H1 (cell line): Measurements from ENCODE around the gene PEX26. TPM values are rescaled to one million over a fixed set of nuclear protein-coding genes. Genes with fewer than 3 reads are reported as not detected.

ENCODE experiments used
- CTCF ChIA-PET: fragments of 300-600 bp; sonication (Branson Sonifier 250); formaldehyde crosslinking; loops from one replicate; lab custom pipeline; 2021; ENCODE audit not compliant: partially characterized antibody; lab: Charles Lee
- POLR2A ChIA-PET: fragments of 300-600 bp; sonication (Branson Sonifier 250); formaldehyde crosslinking; loops from one replicate; lab custom pipeline; 2021; ENCODE audit warnings: inconsistent platforms; ENCODE audit not compliant: partially characterized antibody; lab: Charles Lee
- DNase-seq, 2 experiments: peaks; one replicate each; pipeline versions ENCODE4 v3.0.0 to v3.0.0-alpha.2; 2010 to 2022; ENCODE audit warnings: low spot score in 2 of 2, low read depth in 1 of 2, mixed read lengths in 1 of 2
- FAIRE-seq: peaks from 2 replicates; lab custom pipeline; 2011; peaks lifted over from hg19 to GRCh38; lab: Jason Lieb, UNC
- H2AFZ ChIP-seq: 2 replicates; pipeline ENCODE4 v1.8.1; 2012; ENCODE audit warnings: low read length, inconsistent platforms
- H2AK5ac ChIP-seq: 2 replicates; pipeline ENCODE4 v1.6.1; 2013; ENCODE audit warnings: low read depth, low read length
- H2BK120ac ChIP-seq: replicated peaks from 2 replicates; pipeline ENCODE3; 2013; ENCODE audit warnings: low read depth, low read length, inconsistent platforms
- H2BK12ac ChIP-seq: 2 replicates; pipeline ENCODE4 v1.6.1; 2013; ENCODE audit warnings: low read depth, low read length
- H2BK15ac ChIP-seq: 2 replicates; pipeline ENCODE4 v1.6.1; 2013; ENCODE audit warnings: low read length
- H2BK20ac ChIP-seq: 2 replicates; pipeline ENCODE4 v1.6.1; 2013; ENCODE audit warnings: low read length
- H2BK5ac ChIP-seq: 2 replicates; pipeline ENCODE4 v1.6.1; 2013; ENCODE audit warnings: low read depth, low read length
- H3K14ac ChIP-seq: 2 replicates; pipeline ENCODE4 v1.6.1; 2013; ENCODE audit warnings: inconsistent platforms; ENCODE audit not compliant: insufficient read length
- H3K18ac ChIP-seq: 2 replicates; pipeline ENCODE4 v1.6.1; 2013; ENCODE audit warnings: low read length; ENCODE audit errors: extremely low read depth
- H3K23ac ChIP-seq: 2 replicates; pipeline ENCODE4 v1.6.1; 2013; ENCODE audit warnings: inconsistent platforms; ENCODE audit not compliant: insufficient read length
- H3K23me2 ChIP-seq: 2 replicates; pipeline ENCODE4 v1.6.1; 2013; ENCODE audit warnings: low read depth, low read length
- H3K27ac ChIP-seq: 2 replicates; pipeline ENCODE4 v1.6.1; 2011; ENCODE audit warnings: low read depth, low read length, inconsistent platforms
- H3K27me3 ChIP-seq, 4 experiments: replicated peaks in 1 of 4; 1 replicate in 1 of 4; 2 replicates in 3 of 4; pipeline versions ENCODE4 v1.6.1 to v1.8.1; 2011 to 2013; ENCODE audit warnings: low read length in 3 of 4, mild to moderate bottlenecking in 3 of 4, inconsistent platforms in 2 of 4, mixed read lengths in 2 of 4, moderate library complexity in 1 of 4; ENCODE audit not compliant: control insufficient read depth in 3 of 4, insufficient read depth in 3 of 4; ENCODE audit errors: extremely low read depth in 1 of 4
- H3K36me3 ChIP-seq, 4 experiments: 2 replicates each; pipeline versions ENCODE4 v1.6.1 to v1.8.1; 2011 to 2013; ENCODE audit warnings: mild to moderate bottlenecking in 4 of 4, low read length in 3 of 4, moderate library complexity in 2 of 4, control low read depth in 1 of 4, inconsistent platforms in 1 of 4; ENCODE audit not compliant: insufficient read depth in 4 of 4, control insufficient read depth in 2 of 4
- H3K4ac ChIP-seq: replicated peaks from 2 replicates; pipeline ENCODE3; 2013; ENCODE audit warnings: low read length, low read depth, mixed read lengths, inconsistent platforms; ENCODE audit not compliant: insufficient read length
- H3K4me1 ChIP-seq, 4 experiments: replicated peaks in 1 of 4; 1 replicate in 1 of 4; 2 replicates in 3 of 4; pipeline versions ENCODE4 v1.6.1 to v1.8.1; 2011 to 2013; ENCODE audit warnings: low read length in 3 of 4, inconsistent platforms in 2 of 4, mixed read lengths in 1 of 4; ENCODE audit not compliant: insufficient read depth in 4 of 4, control insufficient read depth in 3 of 4
- H3K4me2 ChIP-seq, 2 experiments: 2 replicates each; pipeline versions ENCODE4 v1.6.1 to v1.8.1; 2011 to 2013; ENCODE audit warnings: low read depth in 2 of 2, low read length in 2 of 2, control low read depth in 1 of 2, inconsistent platforms in 1 of 2, mild to moderate bottlenecking in 1 of 2; ENCODE audit not compliant: insufficient read depth in 1 of 2
- H3K4me3 ChIP-seq, 4 experiments: fragments of 200-600, 300-600 bp in 1 of 4; sonication (generic), shearing (Covaris generic), sonication (Bioruptor Twin) in 1 of 4; 2 replicates each; pipeline versions ENCODE4 v1.5.1 to v1.8.1; 2011 to 2016; ENCODE audit warnings: low read length in 4 of 4, low read depth in 3 of 4, control low read depth in 2 of 4, inconsistent platforms in 2 of 4, mild to moderate bottlenecking in 2 of 4, mixed read lengths in 1 of 4, moderate library complexity in 1 of 4; ENCODE audit not compliant: insufficient read depth in 2 of 4; ENCODE audit errors: extremely low read depth in 1 of 4
- H3K56ac ChIP-seq: replicated peaks from 2 replicates; pipeline ENCODE3; 2013; ENCODE audit warnings: low read depth, mild to moderate bottlenecking, mixed read lengths, low read length, inconsistent platforms; ENCODE audit not compliant: insufficient read length
- H3K79me1 ChIP-seq: 2 replicates; pipeline ENCODE4 v1.6.1; 2013; ENCODE audit warnings: low read depth, low read length, control low read depth
- H3K79me2 ChIP-seq, 2 experiments: 2 replicates each; pipeline versions ENCODE4 v1.6.1 to v1.8.1; 2012 to 2013; ENCODE audit warnings: low read length in 2 of 2, mild to moderate bottlenecking in 2 of 2, inconsistent platforms in 1 of 2; ENCODE audit not compliant: insufficient read depth in 2 of 2, control insufficient read depth in 1 of 2
- H3K9ac ChIP-seq, 4 experiments: replicated peaks in 1 of 4; 1 replicate in 1 of 4; 2 replicates in 3 of 4; pipeline versions ENCODE4 v1.6.1 to v1.8.1; 2011 to 2013; ENCODE audit warnings: low read depth in 3 of 4, low read length in 3 of 4, control low read depth in 2 of 4, mild to moderate bottlenecking in 2 of 4, moderate library complexity in 2 of 4, inconsistent platforms in 1 of 4; ENCODE audit errors: extremely low read depth in 1 of 4
- H3K9me3 ChIP-seq, 2 experiments: 2 replicates each; pipeline versions ENCODE4 v1.6.1 to v1.8.1; 2012 to 2013; ENCODE audit warnings: mild to moderate bottlenecking in 2 of 2, moderate library complexity in 2 of 2, control low read depth in 1 of 2, inconsistent platforms in 1 of 2, low read depth in 1 of 2, low read length in 1 of 2, mixed read lengths in 1 of 2; ENCODE audit not compliant: insufficient read depth in 2 of 2
- H4K20me1 ChIP-seq, 2 experiments: replicated peaks in 1 of 2; 2 replicates each; pipeline versions ENCODE3 to v1.8.1; 2011 to 2013; ENCODE audit warnings: inconsistent platforms in 2 of 2, low read length in 2 of 2, mild to moderate bottlenecking in 1 of 2; ENCODE audit not compliant: insufficient read depth in 2 of 2, control insufficient read depth in 1 of 2
- H4K5ac ChIP-seq: 2 replicates; pipeline ENCODE4 v1.6.1; 2013; ENCODE audit warnings: low read length, low read depth, mixed read lengths, inconsistent platforms; ENCODE audit not compliant: insufficient read length
- H4K8ac ChIP-seq: 2 replicates; pipeline ENCODE4 v1.8.0; 2013; ENCODE audit warnings: mild to moderate bottlenecking, moderate library complexity, low read length, inconsistent platforms; ENCODE audit not compliant: insufficient read depth; ENCODE audit errors: extremely low read depth
- H4K91ac ChIP-seq: replicated peaks from 2 replicates; pipeline ENCODE3; 2013; ENCODE audit warnings: low read length, mixed read lengths, inconsistent platforms; ENCODE audit not compliant: insufficient read length
- BCL11A ChIP-seq, 2 experiments: IDR thresholded peaks; one replicate each; pipeline ENCODE4 v1.6.1; 2011; ENCODE audit warnings: low read depth in 2 of 2, low read length in 2 of 2, mild to moderate bottlenecking in 2 of 2
- CBX5 ChIP-seq: fragments of 300-800, 300-1000 bp; sonication (generic); IDR thresholded peaks from 2 replicates; pipeline ENCODE4 v1.7.1; 2016; ENCODE audit warnings: antibody characterized with exemption, low read length, low read depth
- CREB1 ChIP-seq: IDR thresholded peaks from 2 replicates; pipeline ENCODE4 v1.6.1; 2012; ENCODE audit warnings: inconsistent platforms
- CTBP2 ChIP-seq: IDR thresholded peaks from 2 replicates; pipeline ENCODE4 v1.7.0; 2011; ENCODE audit warnings: borderline replicate concordance, mild to moderate bottlenecking, moderate library complexity, mixed read lengths, low read length; ENCODE audit not compliant: insufficient read depth, insufficient read length
- FOSL1 ChIP-seq: IDR thresholded peaks from 2 replicates; pipeline ENCODE4 v1.6.1; 2011; ENCODE audit warnings: mild to moderate bottlenecking, low read depth, low read length, moderate library complexity; ENCODE audit not compliant: insufficient read depth
- NANOG ChIP-seq: IDR thresholded peaks from 2 replicates; pipeline ENCODE4 v1.6.1; 2011; ENCODE audit warnings: low read length, low read depth, mild to moderate bottlenecking, inconsistent platforms; ENCODE audit not compliant: insufficient read depth, poor library complexity, severe bottlenecking
- NRF1 ChIP-seq: IDR thresholded peaks from 2 replicates; pipeline ENCODE4 v1.6.1; 2011; ENCODE audit warnings: mild to moderate bottlenecking, low read depth, low read length, improper control_type of control experiment
- POU5F1 ChIP-seq: IDR thresholded peaks from 2 replicates; pipeline ENCODE4 v1.6.1; 2011; ENCODE audit warnings: low read depth, mild to moderate bottlenecking, low read length, moderate library complexity
- RFX5 ChIP-seq: IDR thresholded peaks from 2 replicates; pipeline ENCODE4 v1.6.1; 2011; ENCODE audit warnings: low read depth, low read length, improper control_type of control experiment, borderline replicate concordance
- SIRT6 ChIP-seq: IDR thresholded peaks from one replicate; pipeline ENCODE4 v1.7.1; 2012; ENCODE audit warnings: low read length, inconsistent platforms
- TBP ChIP-seq: IDR thresholded peaks from 2 replicates; pipeline ENCODE4 v1.6.1; 2011; ENCODE audit warnings: low read depth, low read length, improper control_type of control experiment
- WGBS, 2 experiments: shearing (Covaris generic) in 1 of 2; methylation state at CpG; one replicate each; pipeline versions ENCODE4 v1.1.6 to v1.1.7; 2013 to 2015; ENCODE audit warnings: low lambda C conversion rate in 2 of 2, mixed read lengths in 2 of 2, inconsistent platforms in 1 of 2, low coverage in 1 of 2, missing lambda C conversion rate in 1 of 2; ENCODE audit not compliant: insufficient replicate concordance in 2 of 2, insufficient coverage in 1 of 2, insufficient read length in 1 of 2; ENCODE audit errors: extremely low coverage in 1 of 2, missing lambda C conversion rate in 1 of 2; 5-methylcytosine and 5-hydroxymethylcytosine counted together
- polyA plus RNA-seq, 7 experiments: library from polyadenylated mRNA; depleted of rRNA in 3 of 7; stranded (reverse) in 5 of 7; unstranded in 2 of 7; fragments of >200 nt in 5 of 7; fragments of 200-250 nt in 2 of 7; gene quantifications; 1 replicate in 5 of 7; 2 replicates in 1 of 7; 4 replicates in 1 of 7; pipeline versions ENCODE4 v1.2.1 to v1.2.3, GENCODE V29; 2011 to 2013; ENCODE audit warnings: missing spikeins in 2 of 7, mixed read lengths in 2 of 7
- total RNA-seq: library from RNA; stranded (reverse); fragmentation: NEBNext Ultra II Directional; extraction: Animal tissue kit (Norgen Biotek cat#: 25700); gene quantifications from 2 replicates; pipeline ENCODE4 v1.2.1, GENCODE V29; 2021

PEX26 gene
- total and polyA plus RNA-seq, 2 of the 8 experiments (the other 6 are each of a cell fraction or from before 2014, with no cell fraction given) = 33.1 to 49.0 TPM

- Histone ChIP-seq H3K4ac (no peak overlapping the region), H3K27me3 (no peaks in the 10 kb centered on the region), H3K27ac (no peak overlapping the region), H2BK5ac (no peak overlapping the region), H4K20me1 (no peaks in the 10 kb centered on the region), H3K14ac (no peak overlapping the region), H4K5ac (no peak overlapping the region), H3K9me3 (no peaks in the 10 kb centered on the region), H2AFZ (no peak overlapping the region), H2BK15ac (no peak overlapping the region), H3K36me3 (no peaks in the 10 kb centered on the region), H3K56ac (no peak overlapping the region), H3K23ac (no peak overlapping the region), H2BK12ac (no peak overlapping the region), H3K4me1 (no peaks in the 10 kb centered on the region), H3K79me2 (no peaks in the 10 kb centered on the region), H3K4me3 (no peak overlapping the region), H3K23me2 (no peaks in the 10 kb centered on the region), H2AK5ac (no peak overlapping the region), H4K91ac (no peak overlapping the region), H3K4me2 (no peak overlapping the region), H2BK20ac (no peak overlapping the region), H3K79me1 (no peaks in the 10 kb centered on the region), H4K8ac (no peak overlapping the region; the same call in 1 of the 2 replicates), H3K18ac (no peak overlapping the region), H2BK120ac (no peak overlapping the region), H3K9ac (no peak overlapping the region)
- TF ChIP-seq CTBP2 (no peak), NANOG (no peak), NRF1 (no peak), POU5F1 (no peak), FOSL1 (no peak), RFX5 (no peak), CBX5 (no peak), BCL11A (IDR thresholded peaks at IDR 0.05; ENCODE audit: low read depth in 2 of 2, low read length in 2 of 2) (no peak), SIRT6 (no peak), TBP (no peak), CREB1 (no peak)
- ChIA-PET POLR2A (interaction anchor here (1.5 kb wide), 1 partner anchor 18 kb away, joined by 5 read pairs; the partner anchor contains the start of gene USP18), CTCF (interaction anchor here (0.7 to 1.4 kb wide), 2 partner anchors 27 to 43 kb away, joined by 3 read pairs; no protein-coding TSS in a partner anchor)
- DNase-seq (no peak), FAIRE-seq (no peak)
- 90% methylated on average over 20 of the region's 20 CpGs; no CpG with 5 or more reads in 1 of the 2 experiments for WGBS, 2 experiments
Measured at GRCh38 chr22:18130699-18131429, 53.1 kb downstream of the PEX26 start.
